GM21528 (cell line): ENCODE measurements around the gene ZNF230.

Experiments used
- ATAC-seq: cut with Tn5 transposase; IDR thresholded peaks from one replicate; pipeline ENCODE4 v1.9.1; 2021; ENCODE audit warnings: mild to moderate bottlenecking, moderate library complexity; ENCODE audit not compliant: unreplicated experiment, low FRiP score

Gene ZNF230

DNA sequence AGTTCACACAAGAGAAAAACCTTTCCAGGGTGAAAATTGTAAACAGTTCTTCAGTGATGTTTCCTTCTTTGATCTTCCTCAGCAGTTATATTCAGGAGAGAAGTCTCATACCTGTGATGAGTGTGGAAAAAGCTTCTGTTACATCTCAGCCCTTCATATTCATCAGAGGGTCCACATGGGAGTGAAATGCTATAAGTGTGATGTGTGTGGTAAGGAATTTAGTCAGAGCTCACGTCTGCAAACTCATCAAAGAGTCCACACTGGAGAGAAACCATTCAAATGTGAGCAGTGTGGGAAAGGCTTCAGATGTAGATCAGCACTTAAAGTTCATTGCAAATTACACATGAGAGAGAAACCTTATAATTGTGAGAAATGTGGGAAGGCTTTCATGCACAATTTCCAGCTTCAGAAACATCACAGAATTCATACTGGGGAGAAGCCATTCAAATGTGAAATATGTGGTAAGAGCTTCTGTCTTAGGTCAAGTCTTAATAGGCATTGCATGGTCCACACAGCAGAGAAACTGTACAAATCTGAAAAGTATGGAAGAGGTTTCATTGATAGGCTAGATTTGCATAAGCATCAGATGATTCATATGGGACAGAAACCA lies 29.3 kb downstream of the ZNF230 start:
- ATAC-seq: no peak

DNA sequence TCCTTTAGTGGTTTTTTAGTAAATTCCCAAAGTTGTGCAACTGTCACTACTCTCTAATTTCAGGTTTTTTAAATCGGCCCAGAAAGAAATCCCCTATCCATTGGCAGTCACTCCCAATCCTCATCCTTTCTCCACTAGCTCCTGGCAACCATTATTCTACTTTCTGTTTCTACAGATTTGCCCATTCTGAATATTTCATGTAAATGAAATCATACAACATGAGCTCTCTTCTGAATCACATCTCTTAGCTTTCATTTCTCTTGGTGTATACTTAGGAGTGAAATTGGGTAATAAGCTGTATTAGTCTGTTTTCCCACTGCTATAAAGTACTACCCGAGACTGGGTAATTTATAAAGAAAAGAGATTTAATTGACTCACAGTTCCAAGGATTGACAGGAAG lies 39.4 kb downstream of the ZNF230 start:
- ATAC-seq: no peak

DNA sequence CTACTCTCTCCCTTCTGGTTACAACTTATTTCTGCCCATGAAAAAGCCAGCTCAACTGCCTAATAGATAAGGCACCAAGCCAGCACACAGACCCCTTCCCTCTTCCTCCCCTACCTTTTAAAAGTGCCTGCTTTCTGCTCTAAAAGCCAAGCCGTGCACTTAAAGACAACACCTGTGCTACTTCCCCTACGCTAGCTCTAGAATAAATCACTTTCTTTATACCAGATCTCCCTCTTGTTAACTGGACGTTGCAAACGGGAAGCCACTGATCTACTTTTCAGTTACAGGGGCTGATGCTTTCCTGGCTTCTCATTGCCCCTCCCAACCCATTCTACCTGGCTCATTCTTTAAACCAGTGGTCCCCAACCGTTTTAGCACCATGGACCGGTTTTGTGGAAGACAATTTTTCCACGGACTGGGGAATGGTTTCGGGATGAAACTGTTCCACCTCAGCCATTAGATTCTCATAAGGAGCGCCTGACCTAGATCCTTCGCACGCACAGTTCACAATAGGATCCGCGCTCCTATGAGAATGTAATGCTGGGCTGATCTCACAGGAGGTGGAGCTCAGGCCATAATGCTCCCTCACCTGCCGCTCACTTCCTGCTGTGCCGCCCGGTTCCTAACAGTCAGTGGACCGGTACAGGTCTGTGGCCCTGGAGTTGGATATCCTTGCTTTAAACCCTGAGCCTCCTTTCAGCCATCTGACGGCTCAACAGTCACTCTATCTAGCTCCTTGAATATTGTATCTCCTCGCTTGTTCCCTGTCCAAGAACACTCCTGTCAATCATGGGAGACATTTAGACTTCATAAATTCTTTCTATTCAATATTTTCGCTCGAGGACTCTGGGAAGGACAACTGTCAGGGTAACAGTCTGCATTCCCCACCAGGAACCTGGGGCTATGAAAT lies 48.2 kb downstream of the ZNF230 start:
- no peak for ATAC-seq

DNA sequence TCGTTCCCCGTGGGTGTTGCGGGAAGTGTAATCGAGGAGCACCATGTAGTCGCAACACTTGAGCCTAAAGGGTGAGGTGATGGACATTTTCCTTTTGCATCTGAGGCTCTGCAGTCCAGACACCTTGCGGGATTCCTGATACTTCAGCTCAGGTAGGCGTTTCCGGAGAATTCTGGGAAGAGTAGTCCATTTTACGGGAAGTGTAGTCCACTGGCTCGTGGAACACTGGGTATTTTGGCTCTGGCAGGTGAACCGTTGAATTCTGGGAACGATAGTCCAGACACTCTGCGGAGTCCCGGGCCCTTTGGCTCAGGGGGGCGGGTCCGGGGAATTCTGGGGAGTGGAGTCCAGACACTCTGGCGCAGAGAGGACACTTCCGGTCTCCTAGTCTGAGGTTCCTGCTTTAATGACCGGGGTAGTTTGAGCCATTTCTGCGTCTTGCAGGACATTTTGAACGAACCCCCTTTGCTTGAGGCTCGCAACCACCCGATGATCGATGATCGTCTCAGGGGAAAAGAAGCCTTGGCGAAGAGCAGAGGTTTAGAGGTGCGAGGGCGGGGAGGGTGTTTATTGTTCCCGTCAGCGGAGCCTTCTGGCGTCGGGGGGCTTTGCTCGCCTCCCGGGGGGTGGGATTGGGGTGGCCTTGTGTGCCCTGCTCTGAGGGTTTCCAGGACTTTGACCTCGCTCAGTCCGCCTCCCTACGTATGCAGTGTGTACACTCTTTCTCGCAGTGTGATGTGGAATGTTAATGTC lies 49.1 kb downstream of the ZNF230 start, which contains the start of gene ZNF223:
Gene ZNF223, plus strand, starts transcription at position 387 of the 753 bp plus-strand sequence. CDS start 3,141 bp downstream, outside the sequence.
- no peak for ATAC-seq

DNA sequence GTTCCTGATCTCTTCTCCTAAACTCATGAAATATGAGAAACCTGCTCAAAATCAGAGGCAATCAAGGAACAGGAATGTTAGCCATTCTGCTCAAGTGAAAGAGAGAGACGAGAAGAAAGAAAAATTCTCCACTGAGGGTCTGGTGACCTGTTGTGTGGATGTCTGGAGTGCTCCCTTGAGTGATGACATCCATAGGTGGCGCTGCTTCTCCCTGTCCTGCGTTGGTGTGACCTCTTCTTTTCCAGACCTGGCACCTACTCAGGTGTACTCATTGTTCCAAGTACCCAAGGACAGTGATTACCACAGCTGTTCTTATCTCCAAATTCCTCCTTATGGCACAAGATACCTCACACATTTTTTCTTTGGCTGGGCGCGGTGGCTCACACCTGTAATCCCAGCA lies 53.1 kb downstream of the ZNF230 start:
- no peak for ATAC-seq

DNA sequence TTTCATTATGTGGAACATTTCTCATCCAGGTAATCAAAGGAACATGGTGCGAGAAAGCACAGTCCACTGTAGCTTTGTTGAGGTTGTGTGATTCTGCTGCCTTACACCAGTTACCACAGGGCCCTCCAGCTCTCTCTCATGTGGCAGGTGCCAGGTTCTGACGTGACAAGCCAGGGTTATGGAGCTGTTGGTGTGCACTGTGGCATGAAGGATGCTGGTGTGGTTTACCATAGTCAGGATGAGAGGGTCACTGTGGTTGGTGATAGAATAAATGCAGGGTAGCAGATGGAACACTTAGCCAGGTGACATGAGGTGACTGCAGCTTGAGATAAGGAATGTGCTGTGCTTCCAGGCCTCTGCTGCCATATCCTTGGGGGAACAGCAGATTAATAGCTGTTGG lies 56.5 kb downstream of the ZNF230 start:
- no peak for ATAC-seq

DNA sequence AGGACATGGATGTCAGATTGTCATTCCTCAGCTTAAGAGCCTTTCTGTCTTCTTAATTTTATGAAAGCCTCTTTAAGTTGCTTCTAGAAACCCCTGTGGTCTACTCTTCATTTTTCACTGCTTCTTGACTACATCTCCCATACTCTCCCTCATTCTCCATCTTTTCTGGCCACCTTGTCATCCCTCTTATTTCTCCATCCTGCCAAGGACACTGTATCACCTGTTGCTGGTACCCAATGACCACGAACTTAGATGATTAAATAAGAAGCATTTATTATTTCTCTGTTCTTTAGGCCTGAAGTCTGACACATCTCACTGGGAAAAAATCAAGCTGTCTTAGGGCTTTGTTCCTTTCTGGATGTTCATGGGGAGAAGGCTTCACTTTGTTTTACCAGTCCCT lies 58.3 kb downstream of the ZNF230 start:
- ATAC-seq: no peak
